GM12892 (cell line): ENCODE results near the gene MGAT4A.
"Not testable (repeated sequence)": the region's sequence is repeated elsewhere in the genome, so short reads cannot be mapped to it uniquely, and the experiment has no call there.

ENCODE experiments used
- DNase-seq: peaks from one replicate; pipeline ENCODE4 v3.0.0; 2011; ENCODE audit not compliant: insufficient read length
- FAIRE-seq: peaks from 2 replicates; lab custom pipeline; 2011; peaks lifted over from hg19 to GRCh38; lab: Jason Lieb, UNC
- POLR2A ChIP-seq: IDR thresholded peaks from 2 replicates; pipeline ENCODE4 v1.6.1; 2011; ENCODE audit warnings: low read depth, low read length, control low read depth
- POLR2AphosphoS5 ChIP-seq: IDR thresholded peaks from 2 replicates; pipeline ENCODE4 v1.6.1; 2011; ENCODE audit warnings: low read depth, low read length, control low read depth
- TAF1 ChIP-seq: IDR thresholded peaks from 2 replicates; pipeline ENCODE4 v1.6.1; 2011; ENCODE audit warnings: low read depth, mild to moderate bottlenecking, control low read depth, low read length, borderline replicate concordance

MGAT4A gene

DNA sequence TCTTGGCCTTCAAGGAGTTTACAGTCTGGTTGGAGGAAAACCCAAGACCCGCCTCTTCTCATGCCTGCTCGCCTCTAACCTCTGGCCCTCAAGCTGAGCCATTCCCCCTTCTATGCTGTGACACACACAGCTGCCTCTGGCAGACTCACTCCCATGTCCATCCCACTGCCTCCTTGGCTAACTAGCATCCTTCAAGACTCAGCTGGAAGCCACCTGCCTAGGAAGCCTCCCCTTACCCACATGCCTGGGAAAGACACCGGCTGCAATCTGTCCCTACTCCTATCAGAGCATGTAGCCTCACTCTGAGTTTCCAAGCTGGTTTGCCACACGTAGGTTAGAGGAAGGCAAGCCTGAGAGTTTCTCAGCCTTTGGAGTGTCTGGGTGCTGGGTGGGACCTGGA, 6.9 kb upstream of the MGAT4A start:
- FAIRE-seq = no peak
- TF ChIP-seq POLR2A (no peak), POLR2AphosphoS5 (no peak), TAF1 (no peak)
- DNase-seq = no peak

DNA sequence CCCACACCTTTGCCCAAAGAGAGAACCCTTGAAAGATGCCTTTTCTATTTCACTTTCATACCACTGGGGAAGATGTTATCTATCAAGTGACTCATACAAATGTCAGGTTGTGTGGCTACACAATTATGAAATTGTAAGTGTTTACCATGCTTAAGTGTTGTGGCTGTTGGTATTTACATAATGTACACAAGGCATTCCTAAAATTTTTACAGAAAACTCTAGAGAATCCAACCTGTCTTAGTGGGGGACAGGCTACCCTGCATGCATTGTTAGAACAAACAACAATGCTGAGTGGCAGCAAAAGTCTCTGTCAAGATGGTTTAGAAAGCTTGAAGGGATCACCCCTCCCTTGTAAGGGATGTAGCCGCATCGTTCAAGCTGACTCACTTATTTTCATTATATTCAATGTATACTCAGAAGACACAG, 5.5 kb upstream of the MGAT4A start:
- DNase-seq (no peak), FAIRE-seq (no peak)

DNA sequence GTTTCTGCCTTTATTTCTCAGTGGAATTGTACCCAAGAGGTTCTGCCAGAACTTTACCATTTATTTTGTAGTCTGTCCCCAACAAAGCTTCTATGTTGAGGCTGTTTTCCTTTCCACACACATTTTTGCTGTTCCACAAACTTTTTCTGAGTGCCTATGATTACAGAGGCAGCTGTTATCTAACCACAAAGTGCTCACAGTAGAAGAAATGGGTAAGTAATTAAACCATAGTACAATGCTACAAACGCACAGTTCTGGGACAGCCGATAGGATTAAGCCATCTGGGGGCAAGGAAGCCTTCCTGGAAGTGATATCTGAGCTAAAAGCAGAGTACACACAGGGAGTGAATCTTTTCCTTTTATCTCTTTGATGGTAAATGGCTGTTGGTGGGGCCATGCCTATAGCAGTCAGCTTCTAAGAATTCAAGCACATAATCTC, 3.9 kb upstream of the MGAT4A start:
- FAIRE-seq (no peak), DNase-seq (no peak)
- TF ChIP-seq TAF1 (no peak), POLR2A (no peak), POLR2AphosphoS5 (no peak)

More for the DNA sequence above, 5.5 kb upstream of the MGAT4A start:
- TF ChIP-seq POLR2AphosphoS5 (no peak), POLR2A (no peak), TAF1 (no peak)

DNA sequence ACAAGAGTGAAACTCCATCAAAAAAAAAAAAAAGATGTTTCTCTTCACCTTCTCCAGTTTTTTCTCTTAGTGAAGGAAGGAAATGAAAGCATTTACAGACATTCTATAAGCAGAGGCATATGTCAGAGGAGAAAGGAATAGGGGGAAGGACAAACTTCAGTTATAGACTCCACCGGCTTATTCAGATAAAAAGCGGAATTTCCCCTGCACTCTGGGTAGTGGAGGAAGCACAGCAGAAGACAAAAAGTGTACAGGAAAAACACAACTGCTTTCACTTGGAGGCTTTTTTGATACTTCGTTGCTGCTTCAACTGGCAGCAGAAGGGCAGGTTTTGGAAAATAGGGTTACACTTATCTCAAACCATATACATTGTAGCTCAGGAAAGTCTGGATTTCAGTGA, 3.2 kb upstream of the MGAT4A start:
- TF ChIP-seq TAF1 (no peak), POLR2A (no peak), POLR2AphosphoS5 (no peak)
- FAIRE-seq = no peak
- no peak for DNase-seq

DNA sequence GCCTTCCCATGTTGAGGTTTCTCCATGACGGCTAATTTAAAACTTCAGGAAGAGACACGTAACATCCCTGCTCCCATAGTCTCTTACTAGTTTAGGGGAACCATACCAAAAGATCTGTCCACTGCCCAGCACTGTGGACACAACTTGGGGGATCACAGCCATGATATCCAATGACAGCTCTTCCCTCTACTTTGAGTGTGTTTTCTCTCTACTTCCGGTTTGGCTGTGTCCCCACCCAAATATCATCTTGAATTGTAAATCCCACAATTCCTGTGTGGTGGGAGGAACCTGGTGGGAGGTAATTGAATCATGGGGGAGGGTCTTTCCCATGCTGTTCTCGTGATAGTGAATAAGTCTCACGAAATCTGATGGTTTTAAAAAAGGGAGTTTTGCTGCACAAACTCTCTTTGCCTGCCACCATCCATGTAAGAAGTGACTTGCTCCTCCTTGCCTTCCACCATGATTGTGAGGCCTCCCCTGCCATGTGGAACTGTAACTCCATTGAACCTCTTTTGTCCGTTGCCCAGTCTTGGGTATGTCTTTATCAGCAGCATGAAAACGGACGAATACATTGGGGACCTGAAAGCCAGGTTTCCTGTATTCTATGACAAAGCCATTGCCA, 1.6 kb upstream of the MGAT4A start:
- FAIRE-seq (no peak), DNase-seq (no peak)
- TF ChIP-seq POLR2AphosphoS5 (no peak), TAF1 (no peak), POLR2A (no peak)

DNA sequence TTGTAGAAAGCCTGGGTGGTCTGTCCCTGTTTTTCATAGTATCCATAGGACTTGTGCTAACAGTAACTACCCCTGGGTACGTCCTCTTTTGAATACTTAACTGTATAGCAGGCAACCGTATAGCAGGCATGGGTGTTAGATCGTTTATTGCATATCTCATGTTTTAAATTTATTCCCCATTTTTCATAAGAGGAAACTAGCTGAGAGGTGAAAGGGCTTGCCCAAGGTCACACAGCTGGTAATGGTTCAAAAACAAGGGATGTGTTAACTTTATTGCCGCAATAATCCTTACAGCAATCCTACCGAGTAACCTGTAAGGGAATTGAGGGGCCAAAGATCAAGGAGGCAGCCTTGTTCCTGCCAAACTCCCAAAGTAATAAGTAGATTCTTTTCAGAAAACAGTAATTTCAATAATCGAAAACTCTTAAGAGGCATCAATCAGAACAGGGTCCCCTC, 990 bp upstream of the MGAT4A start:
- DNase-seq (no peak), FAIRE-seq (peak; percentile 38)
- TF ChIP-seq POLR2A (no peak), POLR2AphosphoS5 (no peak), TAF1 (no peak)

- DNase-seq (peak; percentile 57), FAIRE-seq (no peak)
- TF ChIP-seq TAF1 = no peak
- no peak for TF ChIP-seq POLR2A
- TF ChIP-seq POLR2AphosphoS5 = no peak
Observed at GRCh38 chr2:98730707-98731040, 258 bp downstream of the MGAT4A start.

GRCh38 chr2:98730053-98730706, 752 bp downstream of the MGAT4A start:
- no peak for DNase-seq
- FAIRE-seq = no peak
- TF ChIP-seq POLR2A = no peak
- TF ChIP-seq TAF1 = no peak
- no peak for TF ChIP-seq POLR2AphosphoS5

DNA sequence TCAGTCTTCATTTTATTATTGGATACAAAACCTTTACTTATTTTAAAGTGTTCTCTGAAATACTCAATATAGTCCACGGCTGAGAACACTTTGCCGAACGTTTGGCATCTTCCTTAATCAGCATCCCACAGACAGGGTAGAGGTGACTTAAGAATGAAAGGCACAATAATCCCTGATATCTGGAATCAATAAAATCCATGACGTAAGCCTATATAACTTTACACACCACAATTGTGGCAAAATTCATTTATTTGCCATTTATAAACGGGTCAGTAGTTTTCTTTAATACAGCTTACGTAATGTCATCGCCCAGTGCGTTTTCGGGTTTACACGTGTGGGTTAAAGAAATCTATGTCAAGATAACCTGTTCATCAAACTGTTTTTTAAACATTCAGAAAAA, 1.3 kb downstream of the MGAT4A start:
- no peak for FAIRE-seq
- no peak for TF ChIP-seq POLR2A
- no peak for DNase-seq

GRCh38 chr2:98728088-98728718, 2.7 kb downstream of the MGAT4A start:
- FAIRE-seq, DNase-seq: not testable (repeated sequence)

DNA sequence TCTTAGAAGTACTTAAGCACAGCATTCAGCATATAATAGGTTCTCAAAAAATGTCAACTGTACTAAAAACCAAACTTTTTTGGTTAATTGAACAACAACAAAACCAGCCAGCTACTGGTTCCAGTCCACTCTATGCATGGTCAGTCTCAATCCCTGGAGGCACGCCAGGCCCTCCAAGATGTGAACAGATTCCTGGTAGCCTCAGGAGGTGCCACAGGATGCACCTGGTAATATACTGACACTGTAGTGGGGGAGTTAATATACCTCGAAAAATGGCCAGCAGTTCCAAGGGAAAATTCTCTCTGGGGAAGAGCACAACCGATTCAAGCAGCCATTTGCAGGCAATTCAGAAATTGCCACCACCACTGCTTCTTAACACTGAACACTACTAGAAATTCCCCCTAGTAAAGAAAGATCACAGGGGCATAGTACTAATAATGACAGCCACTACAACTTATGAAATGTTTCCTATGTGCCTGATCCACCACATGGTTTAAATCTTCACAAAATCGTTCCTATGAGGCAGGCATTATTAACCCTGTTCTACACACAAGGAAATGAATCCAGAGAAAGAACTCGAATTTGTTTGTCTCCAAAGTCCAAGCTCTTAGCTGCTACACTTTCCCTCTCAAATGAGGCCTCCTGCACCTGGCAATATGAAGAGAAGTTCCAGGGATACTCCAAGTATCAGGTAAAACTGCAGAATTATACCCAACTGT, 3.4 kb downstream of the MGAT4A start:
- no peak for TF ChIP-seq POLR2A
- TF ChIP-seq TAF1 = no peak
- TF ChIP-seq POLR2AphosphoS5 = no peak
- FAIRE-seq = peak; percentile 38
- DNase-seq = no peak

DNA sequence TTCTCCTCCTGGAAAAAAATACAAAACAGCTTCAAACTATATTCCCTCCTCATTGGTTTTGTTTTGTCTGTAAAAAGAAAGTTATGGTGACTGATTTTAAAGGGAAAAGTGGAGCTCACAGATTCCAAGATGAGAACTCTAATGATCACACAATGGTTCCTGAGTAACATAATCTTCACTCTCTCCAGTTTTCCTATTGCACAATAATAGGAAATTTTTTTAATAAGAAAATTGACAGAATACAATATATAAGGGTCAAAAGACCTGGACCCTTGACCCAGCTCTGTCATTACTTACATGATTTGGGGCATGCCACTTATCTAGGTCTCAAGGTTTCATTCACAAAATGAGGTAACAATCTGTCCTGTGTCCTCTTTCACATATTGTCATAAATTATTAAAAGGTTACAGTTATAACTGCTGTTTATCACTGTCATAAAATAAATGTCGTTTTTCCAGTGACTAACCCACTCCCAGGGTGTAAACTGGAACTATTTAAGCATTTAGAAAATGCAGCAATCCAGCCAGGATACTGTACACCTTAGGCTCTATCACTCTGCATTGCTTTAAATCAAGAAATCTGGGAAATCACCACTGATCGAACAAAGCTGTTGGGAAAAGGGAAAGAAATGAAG, 4.1 kb downstream of the MGAT4A start:
- DNase-seq = no peak
- no peak for FAIRE-seq
- no peak for TF ChIP-seq POLR2AphosphoS5
- TF ChIP-seq POLR2A = no peak
- TF ChIP-seq TAF1 = no peak
